Heart right ventricle (tissue), 16 donors: ENCODE measurements around the gene PGM5. TPM values are rescaled to one million over a fixed set of nuclear protein-coding genes. Genes with fewer than 3 reads are reported as not detected.
A peak's percentile ranks its signal among the peaks of the same experiment; 100 is the strongest.
"Not testable (repeated sequence)": the region's sequence is repeated elsewhere in the genome, so short reads cannot be mapped to it uniquely, and the experiment has no call there.

Source experiments
- ATAC-seq, 8 donors: fragments of 200-7000 bp; cut with Tn5 transposase; one replicate each; pipeline ENCODE4 v1.9.1; 2020; ENCODE audit warnings: mild to moderate bottlenecking in 8 of 8, moderate library complexity in 8 of 8, moderate number of reproducible peaks in 1 of 8
- DNase-seq, 2 donors: peaks; one replicate each; pipeline ENCODE4 v3.0.0-alpha.2; 2020
- H3K27ac ChIP-seq, 10 donors: fragments of 200-600 bp; sonication (generic) in 2 of 10; one replicate each; pipeline versions ENCODE4 v1.5.0 to v1.8.0; 2020 to 2022; ENCODE audit warnings: mild to moderate bottlenecking in 3 of 10
- H3K27me3 ChIP-seq, 7 donors: fragments of 200-600 bp; one replicate each; pipeline ENCODE4 v1.8.0; 2021 to 2022; ENCODE audit warnings: mild to moderate bottlenecking in 2 of 7
- H3K36me3 ChIP-seq, 9 donors: fragments of 200-600 bp; sonication (generic) in 1 of 9; one replicate each; pipeline versions ENCODE4 v1.5.0 to v1.8.0; 2020 to 2022; ENCODE audit warnings: mild to moderate bottlenecking in 2 of 9
- H3K4me1 ChIP-seq, 9 donors: fragments of 200-600 bp; sonication (generic) in 1 of 9; one replicate each; pipeline versions ENCODE4 v1.5.0 to v1.8.0; 2020 to 2022; ENCODE audit warnings: mild to moderate bottlenecking in 4 of 9
- H3K4me3 ChIP-seq, 10 donors: fragments of 200-600 bp; sonication (generic) in 2 of 10; one replicate each; pipeline versions ENCODE4 v1.5.0 to v1.8.0; 2020 to 2022; ENCODE audit warnings: mild to moderate bottlenecking in 7 of 10, moderate library complexity in 2 of 10
- H3K9me3 ChIP-seq, 11 donors: fragments of 200-600 bp in 10 of 11; sonication (generic) in 2 of 11; one replicate each; pipeline versions ENCODE4 v1.5.0 to v1.8.0; 2013 to 2022; ENCODE audit warnings: mild to moderate bottlenecking in 2 of 11, control low read depth in 1 of 11, moderate library complexity in 1 of 11
- WGBS, 2 donors: extraction: QIAGEN DNeasy Blood & Tissue Kit; methylation state at CpG; one replicate each; pipeline ENCODE4 v1.1.7; 2013; ENCODE audit warnings: inconsistent platforms in 1 of 2; 5-methylcytosine and 5-hydroxymethylcytosine counted together
- intact Hi-C, 10 donors: fragments of 100-400 bp; cut with DNase I; formaldehyde crosslinking; loops; one replicate each; pipeline versions ENCODE4 v1.11.1 to v1.14.2; 2022
- polyA plus RNA-seq, 2 donors: library from polyadenylated mRNA; stranded (reverse); fragments of 200-250 nt; gene quantifications; one replicate each; pipeline ENCODE4 v1.2.3, GENCODE V29; 2013
- total RNA-seq, 10 donors: library from RNA; stranded (reverse); fragmentation: NEBNext Ultra II Directional in 3 of 10; extraction: Animal tissue kit (Norgen Biotek cat#: 25700) in 3 of 10; gene quantifications; one replicate each; pipeline versions ENCODE4 v1.2.1 to v1.2.4, GENCODE V29; 2021 to 2023
- TF ChIP-seq, protein P1 (sequence below), 9 donors: fragments of 200-600 bp; sonication (generic) in 2 of 9; IDR thresholded peaks; one replicate each; pipeline versions ENCODE4 v1.5.0 to v1.8.0; 2021 to 2022; ENCODE audit warnings: antibody characterized with exemption in 9 of 9, mild to moderate bottlenecking in 5 of 9, moderate library complexity in 1 of 9
- donor health status: Arrhythmogenic right ventricular cardiomyopathy.
- donor health status: ischemic (EF 13 %, LVEDD 7.1; RV severe dilation, severe dysfunction).
- donor health status: healthy with polysubstance abuse.
- donor health status: DM: no; HTN: yes; CAD: no.
- donor health status: DM: no; HTN: no; CAD: no.
- donor health status: ischemic (EF 25% LVEDD 6.9; RV normal size, moderate dysfunction).
- donor health status: ischemic (EF 25% LVEDD 5.7; RV mildly dilated, moderate dysfunction).
- donor health status: healthy.
- donor health status: DM: yes; HTN: yes; CAD: no.
- donor health status: Ischemic cardiomyopathy.
- donor health status: ischemic (EF 35%, LVEDD 5.7; RV mildly dilated, moderate dysfunction).
- donor health status: nonischemic (EF 11% LVEDD 7.7; RV severe dilation, severe dysfunction).
- donor health status: DM: yes; HTN: yes; CAD: no.
- donor health status: PGD.
- donor health status: ischemic (EF 29% LVEDD 5.4; RV normal size, mild dysfunction).
- donor health status: nonischemic (EF 23%, LVEDD 6.1; RV moderate dilation, normal function).

Gene PGM5
- total and polyA plus RNA-seq, 12 donors, result 26.8 to 245 (median 175) TPM

GRCh38 chr9:68398324-68398723 lies 41.9 kb downstream of the PGM5 start:
- ATAC-seq, H3K27me3 ChIP-seq, DNase-seq, H3K4me3 ChIP-seq, H3K27ac ChIP-seq, H3K9me3 ChIP-seq: not testable (repeated sequence)
- WGBS, 2 donors, result 67 to 77% methylated on average over 1 of the region's 1 CpG
- Histone ChIP-seq H3K36me3 (peaks cover 0 to 38% (median 0%) of the 10 kb centered on the region in 9 donors), H3K4me1 (peaks cover 0 to 14% (median 0%) of the 10 kb centered on the region in 9 donors)
- intact Hi-C loops, result loop anchor here in 1 of 10 donors (10.0 kb wide), 1 partner anchor 56 kb away; no protein-coding TSS in a partner anchor

DNA sequence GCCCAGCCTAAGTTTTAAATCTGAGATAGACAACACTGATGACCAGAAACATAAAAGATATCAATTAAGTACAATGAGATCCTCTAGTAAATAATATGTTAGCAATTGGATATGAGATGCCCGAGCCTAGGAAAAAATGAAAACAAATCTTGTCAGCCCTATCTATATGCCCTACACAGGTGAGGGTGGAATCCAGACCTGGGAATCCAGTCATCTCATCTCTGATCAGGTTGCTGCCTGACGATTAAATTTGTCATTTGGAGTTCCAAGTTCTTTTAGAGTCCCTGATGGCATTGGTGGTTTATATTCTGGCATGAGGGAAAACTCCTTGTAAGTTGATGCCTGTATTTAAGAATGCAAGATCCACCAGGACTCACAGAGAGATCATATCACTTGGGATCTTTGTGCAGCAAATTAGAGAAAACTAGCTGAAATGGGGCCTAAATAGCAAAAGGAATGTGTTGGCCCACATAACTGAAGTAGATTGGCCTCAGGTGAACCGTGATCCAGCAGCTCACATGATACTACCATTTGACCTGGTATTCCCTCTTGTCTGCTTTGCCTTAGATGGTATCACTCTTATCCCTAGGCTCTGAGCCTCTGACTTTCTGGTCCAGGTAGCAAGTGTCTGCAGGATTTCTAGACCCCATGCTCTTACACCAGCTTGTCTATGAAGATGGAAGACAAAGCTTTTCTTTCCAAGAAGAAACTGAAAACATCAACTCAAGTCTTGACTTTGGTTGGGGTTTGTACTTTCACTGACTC lies 48.2 kb downstream of the PGM5 start:
- intact Hi-C loops, H3K9me3 ChIP-seq, H3K4me1 ChIP-seq, H3K27ac ChIP-seq, H3K4me3 ChIP-seq, H3K27me3 ChIP-seq, DNase-seq: not testable (repeated sequence)
- WGBS, 2 donors, result 71 to 79% methylated on average over 3 of the region's 3 CpGs
- H3K36me3 ChIP-seq, result peaks cover 0 to 18% (median 0%) of the 10 kb centered on the region in 9 donors
- peak in 1 of 8 donors; percentile 31 for ATAC-seq

GRCh38 chr9:68411865-68412264 lies 55.5 kb downstream of the PGM5 start:
- H3K4me3 ChIP-seq, H3K27ac ChIP-seq, ATAC-seq, H3K27me3 ChIP-seq, H3K9me3 ChIP-seq, DNase-seq: not testable (repeated sequence)
- intact Hi-C loops, result loop anchor here in 1 of 10 donors (10.0 kb wide), 1 partner anchor 93 kb away; no protein-coding TSS in a partner anchor
- Histone ChIP-seq H3K4me1 (peaks cover 0 to 21% (median 9%) of the 10 kb centered on the region in 9 donors), H3K36me3 (peaks cover 0 to 25% (median 0%) of the 10 kb centered on the region in 9 donors)

- 45 to 50% methylated on average over 2 of the region's 2 CpGs for WGBS, 2 donors
- ATAC-seq, result peak in 7 of 8 donors; percentile 20 to 72 (median 62)
Observed at GRCh38 chr9:68412754-68413153, 56.3 kb downstream of the PGM5 start.

GRCh38 chr9:68415065-68415464 lies 58.7 kb downstream of the PGM5 start:
- not testable (repeated sequence) for H3K4me3 ChIP-seq

More at GRCh38 chr9:68412754-68413153, 56.3 kb downstream of the PGM5 start:
- H3K4me3 ChIP-seq, H3K27me3 ChIP-seq, H3K9me3 ChIP-seq: not testable (repeated sequence)
- Histone ChIP-seq H3K4me1 (peaks cover 0 to 30% (median 15%) of the 10 kb centered on the region in 9 donors), H3K27ac (peak overlapping the region in 1 of 10 donors; percentile 15), H3K36me3 (peaks cover 0 to 23% (median 0%) of the 10 kb centered on the region in 9 donors)
- intact Hi-C loops, result loop anchor here in 1 of 10 donors (10.0 kb wide), 1 partner anchor 92 kb away; no protein-coding TSS in a partner anchor
- DNase-seq, result peak in 1 of 2 donors; percentile 18

DNA sequence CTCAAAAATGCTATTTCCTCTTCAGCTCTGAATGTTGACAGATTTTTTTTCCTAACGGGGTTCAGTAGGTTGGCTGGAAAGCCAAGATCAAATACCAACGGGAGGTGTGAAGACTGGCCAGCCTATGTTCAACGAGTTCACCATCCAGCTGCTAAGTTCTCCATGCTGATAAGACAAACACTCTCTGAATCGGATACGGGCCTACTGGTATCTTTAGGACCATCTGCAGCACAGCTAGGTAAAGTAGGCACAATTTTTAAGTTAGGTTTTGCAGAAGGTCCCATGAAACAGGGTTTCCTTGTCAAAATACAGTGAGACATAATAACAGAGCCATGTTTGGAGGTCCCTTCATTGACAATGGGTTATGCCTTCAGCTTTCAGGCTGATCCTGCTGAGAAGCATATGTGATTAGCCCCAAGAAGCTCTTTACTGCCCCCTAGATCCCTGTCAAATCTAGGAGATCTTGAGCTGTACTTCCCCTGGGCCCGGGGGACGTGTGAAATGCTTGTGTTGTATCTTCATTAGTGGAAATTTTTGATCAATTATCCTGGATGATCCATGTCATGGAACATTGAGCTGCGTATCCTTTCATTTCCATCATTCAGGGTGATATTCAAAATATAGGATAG lies 60.6 kb downstream of the PGM5 start:
- no peaks in the 10 kb centered on the region for H3K9me3 ChIP-seq
- TF ChIP-seq, protein P1, sequence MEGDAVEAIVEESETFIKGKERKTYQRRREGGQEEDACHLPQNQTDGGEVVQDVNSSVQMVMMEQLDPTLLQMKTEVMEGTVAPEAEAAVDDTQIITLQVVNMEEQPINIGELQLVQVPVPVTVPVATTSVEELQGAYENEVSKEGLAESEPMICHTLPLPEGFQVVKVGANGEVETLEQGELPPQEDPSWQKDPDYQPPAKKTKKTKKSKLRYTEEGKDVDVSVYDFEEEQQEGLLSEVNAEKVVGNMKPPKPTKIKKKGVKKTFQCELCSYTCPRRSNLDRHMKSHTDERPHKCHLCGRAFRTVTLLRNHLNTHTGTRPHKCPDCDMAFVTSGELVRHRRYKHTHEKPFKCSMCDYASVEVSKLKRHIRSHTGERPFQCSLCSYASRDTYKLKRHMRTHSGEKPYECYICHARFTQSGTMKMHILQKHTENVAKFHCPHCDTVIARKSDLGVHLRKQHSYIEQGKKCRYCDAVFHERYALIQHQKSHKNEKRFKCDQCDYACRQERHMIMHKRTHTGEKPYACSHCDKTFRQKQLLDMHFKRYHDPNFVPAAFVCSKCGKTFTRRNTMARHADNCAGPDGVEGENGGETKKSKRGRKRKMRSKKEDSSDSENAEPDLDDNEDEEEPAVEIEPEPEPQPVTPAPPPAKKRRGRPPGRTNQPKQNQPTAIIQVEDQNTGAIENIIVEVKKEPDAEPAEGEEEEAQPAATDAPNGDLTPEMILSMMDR (IDR thresholded peaks at IDR 0.05), result peak in 6 of 9 donors; percentile 9 to 40 (median 20)
- 47 to 51% methylated on average over 8 of the region's 8 CpGs for WGBS, 2 donors
- peaks cover 0 to 14% (median 0%) of the 10 kb centered on the region in 9 donors for H3K36me3 ChIP-seq
- DNase-seq, result no peak
- no peak overlapping the region for H3K4me3 ChIP-seq
- H3K27ac ChIP-seq, result peak overlapping the region in 7 of 10 donors; percentile 43 to 90 (median 84)
- intact Hi-C loops, result loop anchor here in 1 of 10 donors (10.0 kb wide), 1 partner anchor 88 kb away; no protein-coding TSS in a partner anchor
- ATAC-seq, result no peak
- H3K4me1 ChIP-seq, result peaks cover 0 to 64% (median 27%) of the 10 kb centered on the region in 9 donors
- no peaks in the 10 kb centered on the region for H3K27me3 ChIP-seq

More at GRCh38 chr9:68415065-68415464, 58.7 kb downstream of the PGM5 start:
- Histone ChIP-seq H3K4me1 (peaks cover 0 to 53% (median 22%) of the 10 kb centered on the region in 9 donors), H3K36me3 (peaks cover 0 to 14% (median 0%) of the 10 kb centered on the region in 9 donors)
- not testable (repeated sequence) for H3K27me3 ChIP-seq, ATAC-seq, H3K9me3 ChIP-seq, H3K27ac ChIP-seq, DNase-seq
- WGBS, 2 donors, result 100% methylated on average over 1 of the region's 1 CpG
- intact Hi-C loops, result loop anchor here in 1 of 10 donors (10.0 kb wide), 1 partner anchor 90 kb away; no protein-coding TSS in a partner anchor
